ENCODE results near the gene FBXO2.

GRCh38 chr1:11668516-11668915 is 14.3 kb upstream of the FBXO2 start:
- TF ChIP-seq TAF1 (IDR thresholded peaks at IDR 0.05; ENCODE audit: low read depth) (no peak), USF1 (IDR thresholded peaks at IDR 0.05) (no peak), CEBPB (IDR thresholded peaks at IDR 0.05) (no peak), RAD21 (IDR thresholded peaks at IDR 0.05; ENCODE audit: low read depth) (no peak), EP300 (IDR thresholded peaks at IDR 0.05; ENCODE audit: borderline replicate concordance) (no peak), YY1 (IDR thresholded peaks at IDR 0.05; ENCODE audit: low read depth) (no peak)
